Measurements from ENCODE around the gene CACNG4.

DNA sequence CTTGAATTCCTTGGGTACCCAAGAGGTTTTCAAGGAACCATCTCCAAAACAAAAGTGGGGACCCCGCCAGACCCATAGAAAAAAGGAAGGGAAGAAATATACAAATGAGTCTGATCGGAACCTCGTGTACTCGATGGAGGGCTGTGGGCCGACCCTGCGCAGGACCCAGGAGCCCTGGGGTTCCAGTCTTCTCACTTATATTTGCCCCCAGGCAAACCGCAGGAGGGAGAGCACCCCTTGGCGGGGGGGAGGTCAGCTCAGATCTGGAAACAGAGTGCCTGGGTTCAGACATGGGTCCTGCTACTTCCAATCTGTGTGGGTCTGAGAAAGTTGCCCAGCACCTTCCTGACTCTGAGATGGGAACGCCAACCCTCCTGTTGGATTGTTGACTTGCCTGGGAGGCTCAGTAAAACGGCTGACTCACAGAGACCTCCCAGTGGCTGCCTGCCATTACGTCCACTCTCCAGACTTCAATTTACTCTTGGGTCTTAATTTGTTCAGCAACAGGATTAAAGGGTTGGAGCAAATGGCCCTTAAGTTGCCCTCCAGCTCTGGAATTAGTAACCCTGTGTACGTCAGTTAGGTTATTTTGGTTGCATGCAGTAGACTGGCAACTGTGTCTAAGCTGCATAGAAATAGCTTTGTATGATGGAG is 24.9 kb upstream of the CACNG4 start:
- TF ChIP-seq EP300 (IDR thresholded peaks at IDR 0.05) (no peak), PBX3 (IDR thresholded peaks at IDR 0.05) (no peak), CTCF (IDR thresholded peaks at IDR 0.05) (no peak), POLR2A (IDR thresholded peaks at IDR 0.05; ENCODE audit: low read length) (no peak), RCOR1 (IDR thresholded peaks at IDR 0.05; ENCODE audit: low read depth, low read length) (no peak)

Data from A549 (cell line).